HG02588 (cell line): ENCODE data around the gene EBF4.

ENCODE experiments used
- ATAC-seq: cut with Tn5 transposase; IDR thresholded peaks from one replicate; pipeline ENCODE4 v1.9.1; 2021; ENCODE audit warnings: mild to moderate bottlenecking, moderate library complexity; ENCODE audit not compliant: unreplicated experiment

Gene EBF4

DNA sequence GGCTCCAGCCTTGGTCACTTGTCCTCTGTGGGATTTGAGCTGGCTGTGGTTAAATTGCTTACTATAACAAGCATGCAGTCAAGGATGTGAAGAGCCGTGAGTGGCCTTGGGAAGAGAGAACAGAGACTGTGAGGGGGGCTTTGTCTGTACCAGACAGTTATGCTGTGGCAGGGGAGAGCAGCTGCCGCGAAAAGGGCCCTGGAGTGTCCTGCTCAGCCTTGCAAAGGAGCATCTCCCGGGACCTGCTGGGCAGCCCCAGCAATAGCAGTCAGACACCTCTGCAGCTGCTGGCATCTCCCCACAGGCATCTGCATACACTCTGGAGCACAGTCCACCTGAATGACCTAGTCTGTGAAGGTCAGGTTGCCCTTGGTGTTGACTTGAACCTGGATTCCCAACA, 6.3 kb downstream of the EBF4 start:
- no peak for ATAC-seq

DNA sequence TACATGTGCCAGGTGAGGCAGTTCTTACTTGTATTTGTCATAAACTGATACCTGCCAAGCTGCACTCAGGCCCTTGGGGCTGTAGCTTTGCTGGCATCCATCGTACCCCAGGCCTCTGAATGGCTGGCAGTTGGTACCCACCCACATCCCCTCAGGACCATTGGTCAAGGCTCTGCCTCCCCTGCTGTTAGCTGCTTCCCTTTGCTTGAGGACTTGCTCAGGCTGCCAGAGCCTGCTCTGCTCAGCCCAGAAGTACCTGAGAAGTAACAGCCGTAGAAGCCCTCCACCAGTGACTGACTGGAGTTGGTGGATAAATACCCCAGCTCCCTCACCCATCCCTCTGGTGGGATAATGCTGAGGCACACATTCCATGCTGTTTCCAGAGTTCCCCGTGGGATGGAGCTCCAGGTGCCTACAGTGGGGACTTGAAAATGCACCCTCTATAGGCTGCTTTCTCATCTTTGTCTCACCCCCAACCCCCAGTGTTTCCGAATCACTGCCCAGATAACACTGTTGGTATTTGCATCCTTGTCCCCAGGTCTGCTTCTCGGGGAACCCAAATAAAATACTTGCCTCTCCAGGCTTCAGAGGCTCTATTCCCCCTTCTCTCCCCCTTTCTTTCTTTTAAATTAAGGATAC, 7.3 kb downstream of the EBF4 start:
- no peak for ATAC-seq

DNA sequence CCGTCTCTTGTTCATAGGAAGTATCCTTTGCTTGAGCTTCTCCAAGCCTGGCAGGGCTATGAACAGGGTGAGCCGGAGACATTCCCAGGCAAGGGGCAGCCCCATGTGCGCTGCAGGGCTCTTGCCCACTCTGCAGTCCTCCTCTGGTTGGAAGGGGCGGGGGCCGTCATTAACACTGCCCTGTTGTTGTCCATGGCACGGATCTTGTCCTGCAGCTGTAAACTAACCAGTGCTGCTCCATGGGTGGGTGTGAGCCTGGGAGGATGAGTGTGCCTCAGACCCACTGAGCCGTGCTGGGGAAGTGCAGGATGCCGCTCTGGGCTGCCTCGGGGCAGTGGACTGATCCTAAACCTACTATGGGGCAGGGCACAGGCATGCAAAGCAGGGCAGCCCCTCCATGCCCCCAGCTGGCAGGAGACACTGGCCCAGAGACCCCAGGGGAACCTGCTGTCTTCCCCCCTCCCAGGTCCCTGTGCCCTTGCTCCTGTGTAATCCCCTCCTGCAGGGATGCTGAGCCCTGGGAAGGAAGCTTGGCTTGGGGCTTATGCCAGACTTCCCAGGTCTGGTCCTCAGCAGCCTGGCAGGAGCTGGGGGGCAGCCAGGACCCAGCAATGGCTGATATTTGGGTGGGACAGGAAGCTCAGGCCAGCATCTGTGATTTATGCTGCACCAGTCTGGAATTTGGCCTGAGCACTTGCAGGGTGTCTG, 8.5 kb downstream of the EBF4 start:
- ATAC-seq = no peak

DNA sequence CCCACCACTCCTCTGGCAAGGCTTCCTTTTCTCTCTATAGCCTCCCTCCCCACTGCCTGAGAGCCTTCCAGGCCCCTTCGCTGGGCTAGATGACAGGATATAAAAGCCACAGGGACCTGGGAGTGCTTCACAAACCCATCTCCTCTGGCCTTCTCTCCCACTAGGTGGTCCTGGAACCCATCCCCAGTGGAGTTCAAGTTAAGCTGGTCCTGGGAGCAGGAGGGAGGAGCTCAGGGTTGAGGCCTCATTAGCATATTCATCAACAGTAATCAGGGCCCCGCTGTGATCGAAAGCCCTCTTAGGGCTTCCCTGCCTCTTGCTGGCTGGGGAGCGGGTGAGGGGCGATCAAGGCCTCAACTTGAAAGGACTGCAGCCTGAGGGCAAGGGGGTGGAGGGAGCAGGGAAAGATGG, 9.1 kb downstream of the EBF4 start:
- ATAC-seq = no peak

DNA sequence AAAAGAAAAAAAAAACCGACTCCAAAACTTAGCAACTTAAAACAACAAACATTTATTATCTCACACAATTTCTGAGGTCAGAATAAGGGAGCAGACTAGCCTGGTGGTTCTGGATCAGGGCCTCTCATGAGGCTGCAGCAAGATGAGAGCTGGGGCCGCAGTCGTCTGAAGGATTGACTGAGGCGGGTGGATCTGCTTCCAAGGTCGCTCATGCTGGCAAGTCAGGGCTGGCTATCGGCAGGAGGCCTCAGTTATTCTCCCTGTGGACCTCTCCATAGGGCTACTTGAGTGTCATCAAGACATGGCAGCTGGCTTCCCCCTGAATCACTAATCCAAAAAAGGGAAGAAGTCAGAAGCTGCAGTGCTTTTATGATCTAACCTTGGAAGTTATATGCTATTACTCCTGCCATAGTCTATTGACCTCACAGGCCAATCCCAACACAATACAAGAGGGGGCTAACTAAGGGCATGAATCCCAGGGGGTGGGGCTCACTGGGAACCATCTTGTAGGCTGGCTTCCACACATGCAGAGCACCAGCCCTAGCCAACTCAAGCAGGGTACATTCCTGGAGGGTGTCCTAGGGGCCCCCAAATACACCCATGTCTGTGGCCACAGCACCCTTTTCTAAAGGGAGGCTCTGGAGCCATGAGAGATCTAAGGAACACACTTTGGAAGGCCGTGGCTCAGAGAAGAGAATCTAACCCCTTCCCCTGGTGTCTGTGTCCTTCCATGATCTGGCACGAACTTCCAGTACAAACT, 11.3 kb downstream of the EBF4 start:
- ATAC-seq = no peak

DNA sequence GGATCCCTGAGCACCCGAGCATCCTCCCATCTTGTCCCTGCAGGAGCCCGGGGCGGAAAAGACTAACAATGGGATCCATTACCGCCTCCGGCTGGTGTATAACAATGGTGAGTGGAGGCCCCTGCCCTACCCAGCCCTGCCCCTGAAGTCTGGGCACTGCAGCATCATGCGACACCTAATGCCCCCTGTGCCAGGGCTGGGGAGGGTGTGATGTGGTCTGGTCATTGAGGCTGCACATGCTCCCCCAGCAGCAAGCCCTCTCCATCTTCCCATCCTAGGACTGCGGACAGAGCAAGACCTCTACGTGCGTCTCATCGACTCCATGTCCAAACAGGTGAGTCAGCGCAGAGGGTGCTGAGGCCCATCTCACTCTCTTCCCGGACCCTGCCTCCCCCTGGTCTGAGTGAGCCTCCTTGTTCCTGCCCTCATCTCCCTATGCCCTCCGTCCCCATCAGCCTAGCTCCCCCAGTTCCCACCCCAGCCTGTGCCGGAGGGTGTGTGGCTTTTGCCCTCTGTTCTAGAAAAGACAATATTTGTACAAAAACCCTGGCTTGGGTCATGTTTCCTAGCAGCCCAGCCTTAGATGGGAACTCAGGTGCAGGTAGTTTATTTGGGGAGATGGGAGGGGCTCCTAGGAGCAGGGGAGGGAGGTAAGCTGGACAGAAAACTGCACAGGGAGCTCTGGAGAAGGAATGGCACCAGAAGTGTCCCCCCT, 13.5 kb downstream of the EBF4 start:
- no peak for ATAC-seq

DNA sequence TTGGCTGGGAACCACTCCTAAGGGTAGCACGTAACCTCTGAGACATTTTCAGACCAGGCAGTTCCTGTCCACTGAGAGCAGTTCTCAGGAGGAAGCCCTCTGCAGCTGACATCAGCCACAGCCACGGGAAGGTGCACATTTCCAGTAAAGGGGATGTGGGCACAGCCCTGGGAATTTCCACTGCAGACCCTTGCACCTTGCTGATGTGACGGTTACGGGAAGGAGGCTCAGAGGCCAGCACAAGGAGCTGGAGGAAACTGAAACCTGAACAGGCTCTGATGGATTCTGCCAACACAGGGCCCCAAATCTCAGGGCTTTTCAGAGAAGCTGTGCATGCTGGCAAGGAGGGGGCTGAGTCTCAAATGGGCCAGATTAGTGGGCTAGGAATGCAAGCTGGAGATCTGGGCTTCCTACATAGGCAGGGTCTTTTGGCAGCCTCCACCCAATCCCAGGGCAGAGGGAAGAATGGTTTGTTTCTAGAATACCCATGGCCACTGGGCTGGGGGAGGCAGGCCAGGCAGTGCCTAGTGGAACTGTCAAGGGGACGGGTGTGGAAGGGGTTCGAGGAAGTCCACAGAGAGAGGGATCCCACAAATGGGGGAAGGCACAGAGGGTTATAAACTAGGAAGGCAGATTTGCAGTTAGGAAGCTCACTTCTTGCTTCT, 14.2 kb downstream of the EBF4 start:
- ATAC-seq = no peak

DNA sequence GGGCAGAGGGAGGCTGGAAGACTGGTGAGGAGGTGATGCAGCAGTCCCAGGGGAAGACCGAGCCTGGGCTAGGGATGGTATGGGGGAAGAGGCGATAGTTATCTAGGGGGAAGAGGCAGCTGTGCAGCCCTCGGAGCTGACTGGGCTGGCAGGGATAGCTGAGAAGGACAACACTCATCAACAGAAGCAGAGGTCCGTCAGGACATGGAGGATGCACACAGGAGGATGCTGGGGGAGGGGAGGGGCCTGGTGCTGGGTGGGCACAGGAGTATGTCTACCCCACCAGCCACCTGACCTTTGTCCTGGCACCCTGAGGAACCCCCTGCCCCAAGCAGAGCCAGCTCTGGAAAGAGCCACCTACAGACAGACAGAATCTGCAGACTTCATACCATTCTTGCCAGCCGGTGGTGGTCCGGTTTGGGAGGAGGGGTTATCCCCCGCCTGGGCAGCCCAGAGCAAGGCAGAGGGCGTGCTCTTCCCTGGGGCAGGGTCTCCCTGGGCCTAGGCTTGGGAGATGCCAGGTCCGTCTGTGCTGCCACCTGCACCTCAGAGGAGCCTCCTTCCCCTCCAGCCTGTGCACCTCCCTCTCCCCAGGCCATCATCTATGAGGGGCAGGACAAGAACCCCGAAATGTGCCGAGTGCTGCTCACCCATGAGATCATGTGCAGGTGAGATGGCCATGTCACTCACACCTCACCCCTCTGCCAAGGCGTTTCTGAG, 14.9 kb downstream of the EBF4 start:
- ATAC-seq = no peak

DNA sequence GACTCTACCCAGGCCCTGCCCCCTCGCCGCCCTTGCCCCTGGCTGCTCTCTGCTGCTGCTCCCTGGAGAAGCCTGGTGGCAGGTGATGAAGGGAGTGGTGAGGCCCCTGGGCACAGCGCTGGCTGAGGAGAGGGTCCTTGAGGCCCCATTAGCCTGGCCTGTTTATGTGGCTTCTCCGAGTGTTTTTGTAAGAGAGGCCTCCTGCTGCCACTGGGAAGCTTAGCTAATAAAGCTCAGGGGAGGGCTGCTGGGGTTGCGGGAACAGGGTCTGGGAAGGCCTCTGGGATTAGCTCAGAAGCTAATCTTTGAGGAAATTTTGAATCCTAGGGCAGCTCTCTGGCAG, 15.5 kb downstream of the EBF4 start:
- ATAC-seq = no peak

DNA sequence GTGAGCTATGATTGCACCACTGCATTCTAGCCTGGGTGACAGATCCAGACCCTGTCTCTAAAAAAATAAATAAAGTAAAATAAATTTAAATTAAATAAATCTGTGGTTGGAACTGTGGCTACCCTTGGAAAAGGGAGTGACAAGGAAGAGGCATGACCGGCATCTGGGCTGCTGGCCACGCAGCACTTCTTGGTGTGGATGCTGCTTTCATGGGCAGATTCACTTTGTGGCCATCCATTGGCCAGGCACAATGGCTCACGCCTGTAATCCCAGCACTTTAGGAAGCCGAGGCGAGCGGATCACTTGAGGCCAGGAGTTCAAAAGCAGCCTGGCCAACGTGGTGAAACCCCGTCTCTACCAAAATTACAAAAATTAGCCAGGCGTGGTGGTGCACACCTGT, 16.1 kb downstream of the EBF4 start:
- ATAC-seq = no peak

DNA sequence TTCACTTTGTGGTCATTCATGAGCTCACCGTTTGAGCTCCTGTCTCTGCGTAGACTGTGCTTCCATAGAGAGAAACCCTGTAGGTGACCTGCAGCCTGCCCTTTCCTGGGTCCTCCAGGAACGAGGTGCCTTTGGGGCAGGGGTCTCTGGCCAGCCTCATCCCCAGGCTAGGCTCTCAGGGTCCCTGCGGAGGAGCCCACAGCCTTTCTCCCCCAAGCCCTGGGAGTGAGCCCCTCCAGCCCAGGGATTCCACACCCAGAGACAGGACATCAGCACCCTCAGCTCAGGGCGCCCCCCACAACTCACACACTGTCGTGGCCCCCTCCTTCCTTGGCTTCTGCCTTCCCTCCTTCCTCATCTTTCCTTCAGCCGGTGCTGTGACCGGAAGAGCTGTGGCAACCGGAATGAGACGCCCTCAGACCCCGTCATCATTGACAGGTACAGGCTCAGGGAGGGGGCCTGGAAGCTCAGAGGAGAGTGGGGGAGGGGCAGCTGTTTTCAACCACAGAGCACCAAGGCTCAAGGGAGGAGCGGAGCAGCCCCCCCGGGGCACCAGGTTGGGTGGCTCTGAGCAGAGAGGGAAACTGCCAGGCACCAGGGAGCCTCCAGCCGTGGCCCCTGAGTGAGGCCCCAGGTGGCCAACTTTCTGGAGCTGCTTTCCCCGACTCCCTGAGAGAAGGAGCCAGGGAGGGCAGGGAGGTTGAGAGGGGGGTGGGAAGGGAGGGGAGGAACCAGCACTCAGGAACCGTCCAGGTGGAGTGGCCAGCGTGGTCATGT, 16.8 kb downstream of the EBF4 start:
- no peak for ATAC-seq

DNA sequence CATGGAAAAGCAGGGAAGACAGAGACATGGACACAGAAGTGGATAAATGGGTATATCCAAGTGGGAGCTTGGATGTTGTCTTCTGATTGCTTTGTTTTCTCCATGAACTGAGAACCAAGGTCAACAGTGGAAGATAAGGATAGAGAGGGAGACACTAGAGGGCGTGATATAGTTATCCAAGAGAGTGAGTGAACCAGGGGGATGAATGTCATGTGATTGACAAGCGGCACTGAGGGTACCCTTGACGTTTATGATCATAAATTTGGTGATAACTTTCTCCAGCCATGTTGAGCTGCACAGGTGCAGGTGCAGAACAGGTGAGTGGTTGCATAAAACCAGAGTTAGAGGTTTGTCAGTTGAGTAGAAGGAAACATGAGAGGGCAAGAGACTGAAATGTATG, 20.7 kb downstream of the EBF4 start:
- ATAC-seq = no peak

DNA sequence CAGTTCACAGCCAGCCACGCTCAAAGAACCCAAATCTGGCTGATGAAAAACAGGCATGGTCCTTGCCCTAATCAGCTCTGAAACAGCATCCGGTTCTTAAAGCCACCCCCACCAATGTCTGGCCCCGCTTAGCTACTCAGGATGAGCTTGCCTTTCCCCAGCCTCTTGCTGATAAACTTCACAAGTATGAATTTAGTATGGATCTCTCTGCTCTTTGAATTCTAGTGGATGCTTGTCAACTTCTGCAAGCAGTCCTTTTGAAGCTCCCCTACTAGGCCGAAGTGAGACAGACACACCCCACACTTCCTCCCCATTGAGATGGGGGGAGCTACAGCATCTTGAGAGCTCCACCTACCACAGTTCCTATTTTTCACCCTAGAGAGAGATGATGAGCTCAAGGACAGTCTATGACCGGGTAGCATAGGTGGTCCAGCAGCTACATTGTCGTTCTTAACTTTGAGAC, 36.7 kb downstream of the EBF4 start:
- no peak for ATAC-seq

DNA sequence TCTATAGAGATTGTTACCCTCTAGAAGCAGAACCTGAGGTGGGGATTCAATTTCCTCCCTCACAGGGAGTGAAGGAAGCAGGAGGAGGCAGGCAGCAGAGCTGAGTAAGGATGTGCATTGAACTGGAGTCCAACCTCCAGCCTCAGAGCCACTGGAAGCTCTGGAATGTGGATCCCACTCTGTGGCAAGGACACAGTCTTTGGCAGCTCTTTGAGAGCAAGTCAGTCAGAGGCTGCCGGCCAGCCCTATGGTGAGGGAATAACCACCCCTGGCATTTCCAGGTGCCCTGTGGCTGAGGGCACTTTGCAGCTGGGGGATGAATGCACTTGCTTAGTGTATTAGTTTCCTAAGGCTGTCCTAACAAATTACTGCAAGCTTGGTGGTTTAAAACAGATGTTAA, 37.2 kb downstream of the EBF4 start:
- ATAC-seq = no peak

DNA sequence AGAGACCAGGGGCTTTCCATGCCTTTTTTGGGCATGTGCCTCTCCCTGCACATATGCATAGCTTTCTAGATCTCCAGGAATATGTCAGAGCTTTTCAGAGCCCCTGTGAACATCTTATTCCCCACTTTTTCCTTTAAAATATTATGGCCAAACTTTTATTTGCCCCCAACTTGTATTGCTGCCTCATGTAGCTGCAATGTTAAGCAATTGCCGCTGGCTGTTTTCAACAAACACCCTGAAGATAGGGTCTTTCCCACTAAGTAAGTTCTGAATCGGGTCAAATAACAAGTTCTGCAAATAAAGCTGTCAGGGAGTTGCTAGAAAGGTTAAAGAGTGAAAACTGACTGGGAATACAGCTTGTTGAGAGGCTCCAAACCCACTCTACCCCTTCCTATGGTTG, 42.3 kb downstream of the EBF4 start:
- ATAC-seq = no peak

DNA sequence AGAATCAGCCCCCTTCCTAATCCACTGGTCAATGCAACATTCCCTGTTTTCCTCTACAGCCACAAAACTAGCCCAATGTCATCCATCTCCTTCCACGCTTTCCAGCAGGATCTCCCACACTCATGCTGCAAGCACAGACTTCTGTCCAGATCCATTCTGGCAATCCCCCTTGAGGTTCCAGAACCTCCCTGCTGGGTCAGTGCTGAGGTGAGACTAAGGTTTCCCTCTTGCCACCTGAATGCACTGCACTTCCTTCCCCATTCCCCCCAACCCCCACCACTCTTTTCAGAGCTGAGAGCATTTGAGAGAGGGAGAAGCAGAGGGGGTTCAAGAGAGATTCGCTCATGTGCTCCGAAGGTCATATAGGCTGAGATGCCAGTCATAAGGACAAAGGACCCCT, 43.9 kb downstream of the EBF4 start:
- no peak for ATAC-seq

DNA sequence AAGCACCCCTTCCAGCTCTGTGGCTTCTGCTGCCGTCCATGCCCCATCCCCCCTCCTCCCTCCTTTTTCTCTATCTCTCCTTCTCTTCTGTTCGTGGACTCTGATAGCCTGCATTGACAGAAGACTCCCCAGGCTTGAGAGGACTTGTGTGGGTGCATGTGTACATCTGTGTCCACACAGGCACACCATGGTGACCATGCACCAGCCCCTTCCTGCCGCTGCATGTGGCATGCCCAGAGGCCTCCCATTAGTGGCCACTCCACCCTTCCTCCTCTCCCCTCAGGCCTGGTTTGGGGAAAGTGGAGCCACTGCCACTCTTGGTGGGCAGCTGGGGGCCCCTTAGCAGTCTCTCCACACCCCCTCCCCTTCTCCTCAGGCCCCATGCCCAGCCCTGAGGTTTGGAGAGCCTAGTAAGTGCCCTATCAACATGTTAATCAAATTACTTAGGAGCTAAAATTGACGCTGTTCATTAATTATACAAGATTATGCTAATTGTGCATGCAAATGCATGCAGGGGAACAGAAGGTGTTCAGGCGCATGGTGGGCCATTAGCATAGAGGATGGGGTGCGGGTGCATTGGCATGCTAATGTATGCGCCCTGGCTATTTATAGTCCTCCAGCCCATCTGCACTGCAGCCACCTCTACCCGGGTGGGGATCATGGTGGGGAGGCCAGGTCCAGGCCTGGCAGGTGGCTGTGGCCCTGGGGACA, 45.9 kb downstream of the EBF4 start:
- ATAC-seq = no peak

DNA sequence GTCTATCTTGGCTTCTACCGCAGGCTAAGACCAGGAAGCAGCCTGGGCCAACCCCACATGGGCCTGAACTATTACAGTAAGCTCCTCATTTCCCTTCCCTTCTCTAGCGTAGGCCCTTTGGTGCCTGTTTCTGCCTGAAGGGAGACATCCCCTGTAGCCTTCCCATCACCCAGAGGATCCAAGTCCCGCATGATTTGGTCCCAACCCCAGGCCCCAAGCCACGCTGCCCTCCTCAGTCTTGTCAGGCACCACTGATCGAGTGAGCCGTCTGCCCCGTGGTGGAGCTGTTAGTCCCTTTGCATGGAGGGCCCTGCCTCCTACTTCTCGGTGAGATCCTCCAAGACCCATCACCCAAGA, 46.4 kb downstream of the EBF4 start:
- no peak for ATAC-seq

DNA sequence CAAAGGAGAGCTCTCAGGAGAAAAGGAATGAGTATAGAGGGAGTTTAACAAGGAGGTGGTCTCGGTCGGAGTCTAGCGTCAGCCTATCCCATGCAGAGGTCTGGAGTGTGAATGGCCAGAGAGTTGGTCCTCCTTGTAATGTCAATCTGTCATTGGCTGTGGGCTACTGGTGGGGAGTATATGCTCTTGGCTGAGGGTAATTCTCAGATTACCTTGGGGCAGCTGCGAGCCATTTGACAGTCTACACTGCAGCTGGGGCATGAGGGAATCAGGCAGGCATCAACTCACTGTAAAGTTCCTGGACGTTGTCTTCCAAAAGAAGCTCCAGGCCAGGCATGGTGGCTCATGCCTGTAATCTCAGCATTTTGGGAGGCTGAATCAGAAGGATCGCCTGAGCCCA, 48.1 kb downstream of the EBF4 start:
- no peak for ATAC-seq
